Fibroblast of peridontal ligament (primary cell): Measurements from ENCODE around the gene PFN3.

ENCODE experiments used
- DNase-seq: peaks from one replicate; pipeline ENCODE4 v3.0.0-alpha.2; 2010; ENCODE audit errors: extremely low read depth

Gene PFN3

GRCh38 chr5:177438468-177438867 is 38.0 kb upstream of the PFN3 start:
- DNase-seq: no peak

- DNase-seq: no peak
Measured at GRCh38 chr5:177437623-177438022, 37.2 kb upstream of the PFN3 start.

GRCh38 chr5:177435847-177436536 is 35.5 kb upstream of the PFN3 start:
- no peak for DNase-seq

- no peak for DNase-seq
Measured at GRCh38 chr5:177434942-177435738, 34.7 kb upstream of the PFN3 start.

GRCh38 chr5:177434437-177434836 is 34.0 kb upstream of the PFN3 start:
- no peak for DNase-seq

- DNase-seq: no peak
Measured at GRCh38 chr5:177433658-177434217, 33.3 kb upstream of the PFN3 start.

GRCh38 chr5:177432839-177433657 is 32.6 kb upstream of the PFN3 start:
- DNase-seq: no peak

GRCh38 chr5:177432143-177432838 is 31.8 kb upstream of the PFN3 start:
- no peak for DNase-seq

- no peak for DNase-seq
Measured at GRCh38 chr5:177431317-177432142, 31.1 kb upstream of the PFN3 start.

GRCh38 chr5:177430972-177431316 is 30.5 kb upstream of the PFN3 start:
- DNase-seq: no peak

- no peak for DNase-seq
Measured at GRCh38 chr5:177430140-177430951, 29.9 kb upstream of the PFN3 start.

- DNase-seq: no peak
Measured at GRCh38 chr5:177429248-177430040, 29.0 kb upstream of the PFN3 start.

GRCh38 chr5:177428574-177429217 is 28.2 kb upstream of the PFN3 start:
- DNase-seq: no peak

GRCh38 chr5:177427919-177428573 is 27.6 kb upstream of the PFN3 start:
- DNase-seq: no peak

- DNase-seq: peak; percentile 7
Measured at GRCh38 chr5:177427211-177427822, 26.9 kb upstream of the PFN3 start.

GRCh38 chr5:177426566-177427210 is 26.2 kb upstream of the PFN3 start, which contains the start of gene GRK6:
GRK6 (plus strand) TSS chr5:177426676; CDS start chr5:177426846, 170 bp downstream.
- no peak for DNase-seq
